ENCODE measurements around the gene PPFIBP2. TPM values are rescaled to one million over a fixed set of nuclear protein-coding genes. Genes with fewer than 3 reads are reported as not detected.
A peak's percentile ranks its signal among the peaks of the same experiment; 100 is the strongest.

The PPFIBP2 gene
- total RNA-seq, 4 donors from 2014 or later, result 68.2 to 139 (median 76.2) TPM

DNA sequence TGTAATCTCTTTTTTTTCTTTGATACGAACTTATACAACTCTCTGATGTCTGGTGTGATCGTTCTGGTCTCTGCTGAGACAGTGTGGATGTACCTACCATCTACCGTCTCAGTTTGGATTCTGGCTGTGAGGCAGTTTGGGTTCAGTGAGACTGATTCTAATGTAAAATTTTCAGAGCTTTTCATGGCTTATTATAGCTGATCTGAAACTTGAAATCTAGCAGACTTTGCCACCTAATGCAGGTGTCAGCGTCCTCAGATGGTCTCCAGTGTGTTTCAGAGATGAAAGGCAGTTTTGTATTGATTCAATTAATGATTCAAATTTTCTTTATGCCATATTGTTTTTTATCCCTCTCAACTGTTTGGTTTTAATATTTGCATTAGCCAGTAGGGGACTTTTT, 35.9 kb downstream of the PPFIBP2 start:
- Histone ChIP-seq H3K4me1 (peaks cover 30% of the 10 kb centered on the region), H3K36me3 (peaks cover 8% of the 10 kb centered on the region), H3K27me3 (no peaks in the 10 kb centered on the region), H3K4me3 (no peak overlapping the region), H3K9me3 (no peaks in the 10 kb centered on the region), H3K27ac (no peak overlapping the region)
- DNase-seq (ENCODE audit: low spot score in 2 of 2), result no peak
- TF ChIP-seq POLR2AphosphoS5 (IDR thresholded peaks at IDR 0.05), result no peak
- TF ChIP-seq, protein P1, sequence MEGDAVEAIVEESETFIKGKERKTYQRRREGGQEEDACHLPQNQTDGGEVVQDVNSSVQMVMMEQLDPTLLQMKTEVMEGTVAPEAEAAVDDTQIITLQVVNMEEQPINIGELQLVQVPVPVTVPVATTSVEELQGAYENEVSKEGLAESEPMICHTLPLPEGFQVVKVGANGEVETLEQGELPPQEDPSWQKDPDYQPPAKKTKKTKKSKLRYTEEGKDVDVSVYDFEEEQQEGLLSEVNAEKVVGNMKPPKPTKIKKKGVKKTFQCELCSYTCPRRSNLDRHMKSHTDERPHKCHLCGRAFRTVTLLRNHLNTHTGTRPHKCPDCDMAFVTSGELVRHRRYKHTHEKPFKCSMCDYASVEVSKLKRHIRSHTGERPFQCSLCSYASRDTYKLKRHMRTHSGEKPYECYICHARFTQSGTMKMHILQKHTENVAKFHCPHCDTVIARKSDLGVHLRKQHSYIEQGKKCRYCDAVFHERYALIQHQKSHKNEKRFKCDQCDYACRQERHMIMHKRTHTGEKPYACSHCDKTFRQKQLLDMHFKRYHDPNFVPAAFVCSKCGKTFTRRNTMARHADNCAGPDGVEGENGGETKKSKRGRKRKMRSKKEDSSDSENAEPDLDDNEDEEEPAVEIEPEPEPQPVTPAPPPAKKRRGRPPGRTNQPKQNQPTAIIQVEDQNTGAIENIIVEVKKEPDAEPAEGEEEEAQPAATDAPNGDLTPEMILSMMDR (IDR thresholded peaks at IDR 0.05), result no peak
- 89% methylated on average over 4 of the region's 4 CpGs for WGBS

DNA sequence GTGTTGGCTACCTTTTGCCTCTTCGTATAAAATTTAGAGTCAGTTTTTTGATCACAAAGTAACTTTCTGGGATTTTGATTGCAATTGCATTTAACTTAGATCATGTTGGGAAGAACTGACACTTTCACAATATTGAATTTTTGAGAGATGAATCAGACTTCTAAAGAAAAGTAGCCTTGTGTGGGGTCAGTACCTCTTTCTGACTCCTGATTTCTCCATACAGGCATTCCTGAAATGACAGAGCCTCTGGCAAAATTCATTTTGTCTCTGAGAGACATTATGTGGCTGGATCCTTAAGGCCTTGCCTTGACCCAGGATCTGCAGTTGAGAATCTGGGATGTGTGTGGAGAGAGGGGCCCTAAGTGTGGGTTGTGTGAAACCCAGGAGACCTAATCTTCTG, 37.8 kb downstream of the PPFIBP2 start:
- Histone ChIP-seq H3K27me3 (no peaks in the 10 kb centered on the region), H3K9me3 (no peaks in the 10 kb centered on the region), H3K4me1 (peaks cover 30% of the 10 kb centered on the region), H3K4me3 (no peak overlapping the region), H3K27ac (no peak overlapping the region), H3K36me3 (peaks cover 8% of the 10 kb centered on the region)
- TF ChIP-seq POLR2A (IDR thresholded peaks at IDR 0.05), result no peak
- no peak for TF ChIP-seq EP300 (IDR thresholded peaks at IDR 0.05)
- no peak for TF ChIP-seq POLR2AphosphoS5 (IDR thresholded peaks at IDR 0.05)
- TF ChIP-seq, protein P1 (IDR thresholded peaks at IDR 0.05), result no peak
- DNase-seq (ENCODE audit: low spot score in 2 of 2), result no peak
- 71% methylated on average over 1 of the region's 1 CpG for WGBS

DNA sequence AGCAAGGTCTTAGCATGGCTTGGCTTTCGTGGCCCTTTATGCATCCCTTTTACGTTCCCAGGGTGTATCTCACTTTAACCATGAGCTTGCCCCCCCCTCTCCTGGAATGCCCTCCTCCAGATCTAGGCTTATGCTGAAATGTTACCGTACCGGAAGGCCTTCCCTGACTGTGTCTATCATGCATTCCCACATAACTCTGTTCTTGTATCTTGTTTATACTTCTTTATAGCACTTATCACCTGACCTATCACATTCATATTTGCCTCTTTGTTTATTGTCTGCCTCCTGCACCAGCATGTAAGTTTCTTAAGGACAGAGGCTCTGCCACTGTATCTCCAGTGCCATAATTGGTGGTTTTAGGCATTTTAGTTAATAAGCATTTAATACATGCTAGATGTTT, 38.9 kb downstream of the PPFIBP2 start:
- WGBS, result 89% methylated on average over 4 of the region's 4 CpGs
- H3K4me1 ChIP-seq, result peaks cover 19% of the 10 kb centered on the region
- no peak for DNase-seq (ENCODE audit: low spot score in 2 of 2)
- H3K27ac ChIP-seq, result no peak overlapping the region
- no peaks in the 10 kb centered on the region for H3K27me3 ChIP-seq
- peaks cover 8% of the 10 kb centered on the region for H3K36me3 ChIP-seq
- H3K9me3 ChIP-seq, result no peaks in the 10 kb centered on the region
- TF ChIP-seq POLR2A (IDR thresholded peaks at IDR 0.05) (no peak), EP300 (IDR thresholded peaks at IDR 0.05) (no peak), POLR2AphosphoS5 (IDR thresholded peaks at IDR 0.05) (no peak)
- TF ChIP-seq, protein P1 (IDR thresholded peaks at IDR 0.05), result no peak
- no peak overlapping the region for H3K4me3 ChIP-seq

DNA sequence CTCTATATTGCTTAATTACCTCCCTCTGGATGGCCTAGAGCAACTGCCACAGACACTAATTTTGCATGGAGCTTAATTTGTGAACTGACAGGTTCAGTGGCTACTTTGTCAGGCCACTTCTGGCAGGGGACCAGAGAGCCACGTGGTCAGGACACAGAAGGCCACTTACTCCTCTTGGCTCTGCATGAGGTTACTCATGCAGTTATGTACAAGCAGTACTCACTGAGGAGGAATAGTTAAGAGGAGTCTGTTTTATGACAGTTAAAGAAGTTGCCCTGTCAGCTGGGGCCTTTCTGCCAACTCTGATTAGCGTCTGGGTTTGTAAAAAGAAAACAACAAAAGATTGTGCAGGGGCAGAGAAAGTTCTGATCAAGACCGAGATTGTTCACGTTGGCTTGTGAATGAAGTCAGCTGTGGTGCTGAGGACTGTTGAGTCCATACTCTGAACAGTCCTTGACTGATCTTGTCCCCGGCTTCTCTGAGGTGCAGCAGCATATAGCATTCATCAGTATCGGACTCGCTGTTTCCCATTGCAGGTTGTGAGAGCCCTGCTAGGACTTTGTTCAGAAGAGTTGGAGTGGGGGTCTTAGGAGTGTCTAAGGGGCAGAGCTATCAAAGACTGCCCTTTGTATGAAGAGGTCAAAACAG, 41.4 kb downstream of the PPFIBP2 start:
- H3K27me3 ChIP-seq, result no peaks in the 10 kb centered on the region
- no peak overlapping the region for H3K4me3 ChIP-seq
- H3K27ac ChIP-seq, result peak overlapping the region; percentile 39
- DNase-seq (ENCODE audit: low spot score in 2 of 2), result no peak
- peaks cover 4% of the 10 kb centered on the region for H3K36me3 ChIP-seq
- 48% methylated on average over 7 of the region's 7 CpGs for WGBS
- TF ChIP-seq POLR2AphosphoS5 (IDR thresholded peaks at IDR 0.05) (no peak), POLR2A (IDR thresholded peaks at IDR 0.05) (no peak), EP300 (IDR thresholded peaks at IDR 0.05) (no peak)
- TF ChIP-seq, protein P1 (IDR thresholded peaks at IDR 0.05), result no peak
- H3K9me3 ChIP-seq, result no peaks in the 10 kb centered on the region
- peaks cover 11% of the 10 kb centered on the region for H3K4me1 ChIP-seq

DNA sequence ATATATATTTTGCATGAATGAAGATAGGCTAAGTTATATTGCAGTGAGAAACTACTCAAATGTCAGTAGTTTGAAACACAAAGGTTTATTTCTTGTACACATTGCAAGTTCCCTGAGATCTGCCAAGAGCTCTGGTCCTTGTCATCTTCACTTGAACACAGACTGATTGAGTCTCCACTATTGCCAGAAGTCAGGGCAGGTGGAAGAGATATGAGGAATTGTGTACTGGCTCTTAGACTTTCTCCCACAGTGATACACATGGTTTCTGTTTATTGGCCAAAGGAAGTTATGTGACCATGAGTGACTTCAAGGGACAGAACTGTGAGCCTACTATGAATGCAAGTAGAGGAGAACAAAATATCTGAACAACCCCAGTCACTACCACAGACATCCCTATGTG, 44.2 kb downstream of the PPFIBP2 start:
- Histone ChIP-seq H3K36me3 (no peaks in the 10 kb centered on the region), H3K4me3 (no peak overlapping the region), H3K27me3 (no peaks in the 10 kb centered on the region), H3K27ac (no peak overlapping the region), H3K4me1 (peaks cover 12% of the 10 kb centered on the region), H3K9me3 (no peaks in the 10 kb centered on the region)
- DNase-seq (ENCODE audit: low spot score in 2 of 2), result no peak
- TF ChIP-seq, protein P1 (IDR thresholded peaks at IDR 0.05), result no peak
